C4-2B (cell line): ENCODE measurements around the gene DHPS.

Source experiments
- H3K27ac ChIP-seq: fragments of 450-650 bp; 2 replicates; pipeline ENCODE4 v1.5.1; 2017
- CTCF ChIP-seq: fragments of 450-650 bp; conservative IDR thresholded peaks from 2 replicates; pipeline ENCODE4 v1.5.1; 2017; ENCODE audit warnings: mild to moderate bottlenecking
- ZFX ChIP-seq: fragments of 450-650 bp; IDR thresholded peaks from 2 replicates; pipeline ENCODE4 v1.6.1; 2017

Gene DHPS

GRCh38 chr19:12723381-12723640, 41.6 kb upstream of the DHPS start:
- no peak for TF ChIP-seq ZFX
- TF ChIP-seq CTCF: no peak
- H3K27ac ChIP-seq: peak overlapping the region; percentile 92

GRCh38 chr19:12722566-12723380, 41.1 kb upstream of the DHPS start:
- H3K27ac ChIP-seq: peak overlapping the region; percentile 92
- TF ChIP-seq ZFX: no peak
- TF ChIP-seq CTCF: no peak

GRCh38 chr19:12721656-12722565, 40.2 kb upstream of the DHPS start:
- TF ChIP-seq CTCF (no peak), ZFX (peak; percentile 72; the same call in 1 of the 2 replicates)
- H3K27ac ChIP-seq: peak overlapping the region; percentile 92

GRCh38 chr19:12720851-12721655, 39.4 kb upstream of the DHPS start:
- peak overlapping the region; percentile 92 for H3K27ac ChIP-seq
- TF ChIP-seq CTCF (no peak), ZFX (no peak)

GRCh38 chr19:12720296-12720695, 38.6 kb upstream of the DHPS start:
- no peak for TF ChIP-seq CTCF
- no peak for TF ChIP-seq ZFX
- no peak overlapping the region; the same call in 1 of the 2 replicates for H3K27ac ChIP-seq

GRCh38 chr19:12715929-12716328, 34.2 kb upstream of the DHPS start:
- no peak for TF ChIP-seq CTCF
- TF ChIP-seq ZFX: no peak
- no peak overlapping the region for H3K27ac ChIP-seq
